SK-MEL-5 (cell line): ENCODE results near the gene NR2F2. TPM values are rescaled to one million over a fixed set of nuclear protein-coding genes. Genes with fewer than 3 reads are reported as not detected.

Experiments
- DNase-seq: peaks from one replicate; pipeline ENCODE4 v3.0.0-alpha.2; 2016; ENCODE audit warnings: low read depth, low spot score
- in situ Hi-C: cut with HindIII; loops from 2 replicates; pipeline ENCODE4 v1.10.0; 2016; ENCODE audit warnings: low sequenced_read_pairs, high pct_unique_total_duplicates, low pct_unique_long_range_greater_than_20kb
- total RNA-seq: library from RNA; depleted of rRNA; stranded (reverse); fragments of >200 nt; shearing (Covaris generic); gene quantifications from 2 replicates; pipeline ENCODE4 v1.2.3, GENCODE V29; 2014

The NR2F2 gene
- total RNA-seq, 1 experiment from 2014 or later: 2.9 TPM

- no peak for DNase-seq
- in situ Hi-C loops: no loop called here
These were observed 16.0 kb downstream of the NR2F2 start for GRCh38 chr15:96346409-96346970.

- in situ Hi-C loops: no loop called here
These were observed 16.9 kb downstream of the NR2F2 start for GRCh38 chr15:96347181-96348111.

GRCh38 chr15:96348112-96349027 lies 17.9 kb downstream of the NR2F2 start:
- in situ Hi-C loops: no loop called here
- no peak for DNase-seq

More at GRCh38 chr15:96347181-96348111, 16.9 kb downstream of the NR2F2 start:
- no peak for DNase-seq

GRCh38 chr15:96349034-96349856 lies 18.7 kb downstream of the NR2F2 start:
- DNase-seq: no peak
- in situ Hi-C loops: no loop called here

GRCh38 chr15:96349857-96350720 lies 19.6 kb downstream of the NR2F2 start:
- in situ Hi-C loops: no loop called here

GRCh38 chr15:96350934-96351724 lies 20.6 kb downstream of the NR2F2 start:
- in situ Hi-C loops: no loop called here
- no peak for DNase-seq

More at GRCh38 chr15:96349857-96350720, 19.6 kb downstream of the NR2F2 start:
- no peak for DNase-seq

- in situ Hi-C loops: no loop called here
These were observed 21.5 kb downstream of the NR2F2 start for GRCh38 chr15:96351761-96352603.

GRCh38 chr15:96352604-96353405 lies 22.3 kb downstream of the NR2F2 start:
- no peak for DNase-seq
- in situ Hi-C loops: no loop called here

More at GRCh38 chr15:96351761-96352603, 21.5 kb downstream of the NR2F2 start:
- DNase-seq: no peak

GRCh38 chr15:96353416-96353929 lies 23.0 kb downstream of the NR2F2 start:
- no peak for DNase-seq
- in situ Hi-C loops: no loop called here

- in situ Hi-C loops: no loop called here
- DNase-seq: no peak
These were observed 23.6 kb downstream of the NR2F2 start for GRCh38 chr15:96353930-96354730.

GRCh38 chr15:96354731-96355567 lies 24.4 kb downstream of the NR2F2 start:
- DNase-seq: peak; percentile 59
- in situ Hi-C loops: no loop called here

- no peak for DNase-seq
- in situ Hi-C loops: no loop called here
These were observed 25.2 kb downstream of the NR2F2 start for GRCh38 chr15:96355568-96356187.
